GM21825 (cell line): ENCODE measurements around the gene MAP7.

Source experiments
- ATAC-seq: cut with Tn5 transposase; IDR thresholded peaks from one replicate; pipeline ENCODE4 v1.9.1; 2021; ENCODE audit warnings: mild to moderate bottlenecking, moderate library complexity; ENCODE audit not compliant: unreplicated experiment

The MAP7 gene

GRCh38 chr6:136566007-136566487 lies 15.8 kb upstream of the MAP7 start:
- no peak for ATAC-seq

- no peak for ATAC-seq
Measured at GRCh38 chr6:136564180-136564579, 14.0 kb upstream of the MAP7 start.

GRCh38 chr6:136563386-136564152 lies 13.3 kb upstream of the MAP7 start:
- no peak for ATAC-seq

- ATAC-seq = no peak
Measured at GRCh38 chr6:136562211-136562610, 12.0 kb upstream of the MAP7 start.

- no peak for ATAC-seq
Measured at GRCh38 chr6:136553166-136553787, 3.1 kb upstream of the MAP7 start.

- ATAC-seq = no peak
Measured at GRCh38 chr6:136552054-136552453, 1.8 kb upstream of the MAP7 start.

GRCh38 chr6:136551103-136551502 lies 881 bp upstream of the MAP7 start:
- ATAC-seq = no peak

GRCh38 chr6:136550045-136550329 lies 235 bp downstream of the MAP7 start:
- ATAC-seq = peak; percentile 49

- ATAC-seq = no peak
Measured at GRCh38 chr6:136549300-136550044, 750 bp downstream of the MAP7 start.

- ATAC-seq = no peak
Measured at GRCh38 chr6:136548582-136549299, 1.5 kb downstream of the MAP7 start.

- no peak for ATAC-seq
Measured at GRCh38 chr6:136547871-136548270, 2.4 kb downstream of the MAP7 start.

GRCh38 chr6:136547336-136547735 lies 2.9 kb downstream of the MAP7 start:
- no peak for ATAC-seq

- no peak for ATAC-seq
Measured at GRCh38 chr6:136546331-136546730, 3.9 kb downstream of the MAP7 start.

GRCh38 chr6:136544326-136544725 lies 5.9 kb downstream of the MAP7 start:
- ATAC-seq = no peak

- no peak for ATAC-seq
Measured at GRCh38 chr6:136541395-136541794, 8.8 kb downstream of the MAP7 start.

- no peak for ATAC-seq
Measured at GRCh38 chr6:136539967-136540652, 10.1 kb downstream of the MAP7 start.

GRCh38 chr6:136538836-136539235 lies 11.4 kb downstream of the MAP7 start:
- no peak for ATAC-seq

- no peak for ATAC-seq
Measured at GRCh38 chr6:136535880-136536650, 14.2 kb downstream of the MAP7 start.

GRCh38 chr6:136535017-136535765 lies 15.0 kb downstream of the MAP7 start:
- ATAC-seq = no peak
